ENCODE results near the gene XPC. TPM values are rescaled to one million over a fixed set of nuclear protein-coding genes. Genes with fewer than 3 reads are reported as not detected.

Gene XPC
- total RNA-seq, 2 donors from 2014 or later = 33.2 to 34.9 TPM

DNA sequence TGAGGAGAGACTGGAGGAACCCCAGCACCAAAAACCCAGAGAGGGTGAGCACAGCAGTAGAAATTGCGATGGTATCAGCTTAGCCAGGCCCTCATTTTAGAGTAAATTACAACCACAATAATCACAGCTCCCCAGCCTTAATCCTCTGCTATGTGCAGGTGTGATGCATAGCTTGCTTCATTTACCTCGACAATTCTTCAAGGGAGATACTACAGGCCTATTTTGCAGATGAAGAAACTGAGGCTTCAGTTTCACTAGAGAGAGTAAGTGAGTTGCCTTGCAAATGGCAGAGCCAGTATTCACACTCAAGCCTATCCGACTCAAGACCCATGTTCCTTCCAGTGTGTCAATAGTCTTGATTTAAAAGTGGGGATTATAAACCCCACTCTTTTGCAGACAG lies 33.6 kb upstream of the XPC start:
- DNase-seq = no peak
- ATAC-seq = no peak
- Histone ChIP-seq H3K9me3 (no peaks in the 10 kb centered on the region), H3K4me1 (no peaks in the 10 kb centered on the region), H3K4me3 (no peak overlapping the region), H3K27ac (no peak overlapping the region), H3K27me3 (no peaks in the 10 kb centered on the region), H3K36me3 (replicated peaks in 1 of 2; ENCODE audit: insufficient read depth in 1 of 2, low read depth in 2 of 2) (no peaks in the 10 kb centered on the region)
- intact Hi-C loops (cut with DNase I) = no loop called here
- TF ChIP-seq POLR2A (IDR thresholded peaks at IDR 0.05) = no peak
- TF ChIP-seq, protein P1, sequence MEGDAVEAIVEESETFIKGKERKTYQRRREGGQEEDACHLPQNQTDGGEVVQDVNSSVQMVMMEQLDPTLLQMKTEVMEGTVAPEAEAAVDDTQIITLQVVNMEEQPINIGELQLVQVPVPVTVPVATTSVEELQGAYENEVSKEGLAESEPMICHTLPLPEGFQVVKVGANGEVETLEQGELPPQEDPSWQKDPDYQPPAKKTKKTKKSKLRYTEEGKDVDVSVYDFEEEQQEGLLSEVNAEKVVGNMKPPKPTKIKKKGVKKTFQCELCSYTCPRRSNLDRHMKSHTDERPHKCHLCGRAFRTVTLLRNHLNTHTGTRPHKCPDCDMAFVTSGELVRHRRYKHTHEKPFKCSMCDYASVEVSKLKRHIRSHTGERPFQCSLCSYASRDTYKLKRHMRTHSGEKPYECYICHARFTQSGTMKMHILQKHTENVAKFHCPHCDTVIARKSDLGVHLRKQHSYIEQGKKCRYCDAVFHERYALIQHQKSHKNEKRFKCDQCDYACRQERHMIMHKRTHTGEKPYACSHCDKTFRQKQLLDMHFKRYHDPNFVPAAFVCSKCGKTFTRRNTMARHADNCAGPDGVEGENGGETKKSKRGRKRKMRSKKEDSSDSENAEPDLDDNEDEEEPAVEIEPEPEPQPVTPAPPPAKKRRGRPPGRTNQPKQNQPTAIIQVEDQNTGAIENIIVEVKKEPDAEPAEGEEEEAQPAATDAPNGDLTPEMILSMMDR (IDR thresholded peaks at IDR 0.05) = no peak
- WGBS, 2 donors = 79 to 83% methylated on average over 3 of the region's 3 CpGs

DNA sequence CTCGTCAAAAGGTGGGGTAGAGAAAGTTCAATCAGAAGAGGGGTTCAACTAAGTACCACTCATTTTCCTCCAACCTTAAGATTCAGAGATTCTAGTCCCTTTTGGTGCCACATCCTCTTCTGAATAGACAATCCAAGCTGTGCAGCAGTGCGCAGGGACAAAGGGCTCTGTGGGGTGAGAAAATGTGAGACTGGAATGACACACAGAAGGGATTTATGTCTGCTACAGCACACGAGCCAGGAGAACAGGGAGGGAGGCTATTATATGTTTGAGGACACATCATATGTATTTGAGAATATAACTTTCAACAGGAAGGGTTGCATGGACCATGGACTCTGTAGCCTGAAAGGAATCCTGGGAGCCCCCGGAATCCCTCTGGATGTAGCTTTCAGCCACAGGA lies 33.2 kb upstream of the XPC start:
- H3K36me3 ChIP-seq (replicated peaks in 1 of 2; ENCODE audit: insufficient read depth in 1 of 2, low read depth in 2 of 2) = no peaks in the 10 kb centered on the region

DNA sequence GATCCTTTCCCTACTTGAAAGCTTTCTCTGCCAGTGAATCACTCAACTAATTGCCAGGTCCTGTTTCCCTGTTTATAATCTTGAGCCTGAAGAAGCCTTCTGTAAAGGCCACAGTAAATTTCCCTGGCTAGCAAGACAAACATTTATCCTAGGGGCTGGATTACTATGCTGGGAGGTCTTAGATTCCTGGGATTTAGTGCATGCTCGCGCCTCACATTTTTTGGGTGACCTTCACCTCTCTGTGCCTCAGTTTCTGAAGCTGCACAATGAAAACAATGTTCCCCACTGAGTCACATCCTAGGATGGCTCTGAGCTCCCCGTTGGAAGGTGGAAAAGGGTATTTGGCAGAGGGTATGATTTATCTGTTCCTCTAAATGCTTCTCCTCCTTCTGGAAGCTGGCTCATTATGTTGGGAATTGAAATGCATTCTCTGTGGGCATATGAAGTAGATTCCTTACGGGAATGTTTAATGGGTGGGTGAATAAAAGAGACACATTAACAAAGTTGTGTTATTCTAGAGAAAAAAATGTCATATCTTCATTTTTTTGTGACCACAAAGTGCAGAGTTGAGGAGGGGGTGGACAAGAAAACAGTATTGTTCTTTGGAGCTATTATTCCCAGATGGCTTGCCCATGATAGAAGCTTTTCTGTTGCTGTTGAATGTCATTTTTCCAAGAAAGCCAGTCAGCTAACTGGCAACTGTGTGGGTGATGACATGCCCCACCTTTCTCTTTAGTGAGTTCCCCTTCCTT lies 32.6 kb upstream of the XPC start:
- Histone ChIP-seq H3K27me3 (no peaks in the 10 kb centered on the region), H3K9me3 (no peaks in the 10 kb centered on the region), H3K4me3 (no peak overlapping the region), H3K27ac (no peak overlapping the region), H3K4me1 (no peaks in the 10 kb centered on the region), H3K36me3 (replicated peaks in 1 of 2; ENCODE audit: insufficient read depth in 1 of 2, low read depth in 2 of 2) (no peaks in the 10 kb centered on the region)
- ATAC-seq (no peak), DNase-seq (no peak)
- 53 to 64% methylated on average over 4 of the region's 4 CpGs for WGBS, 2 donors
- no peak for TF ChIP-seq POLR2A (IDR thresholded peaks at IDR 0.05)
- TF ChIP-seq, protein P1 (IDR thresholded peaks at IDR 0.05) = no peak
- intact Hi-C loops (cut with DNase I) = no loop called here

More for the DNA sequence above, 33.2 kb upstream of the XPC start:
- ATAC-seq = no peak
- intact Hi-C loops (cut with DNase I) = no loop called here
- WGBS, 2 donors = 54 to 57% methylated on average over 4 of the region's 4 CpGs
- Histone ChIP-seq H3K27ac (no peak overlapping the region), H3K9me3 (no peaks in the 10 kb centered on the region), H3K4me1 (no peaks in the 10 kb centered on the region), H3K4me3 (no peak overlapping the region), H3K27me3 (no peaks in the 10 kb centered on the region)
- no peak for DNase-seq
- no peak for TF ChIP-seq POLR2A (IDR thresholded peaks at IDR 0.05)
- TF ChIP-seq, protein P1 (IDR thresholded peaks at IDR 0.05) = no peak

DNA sequence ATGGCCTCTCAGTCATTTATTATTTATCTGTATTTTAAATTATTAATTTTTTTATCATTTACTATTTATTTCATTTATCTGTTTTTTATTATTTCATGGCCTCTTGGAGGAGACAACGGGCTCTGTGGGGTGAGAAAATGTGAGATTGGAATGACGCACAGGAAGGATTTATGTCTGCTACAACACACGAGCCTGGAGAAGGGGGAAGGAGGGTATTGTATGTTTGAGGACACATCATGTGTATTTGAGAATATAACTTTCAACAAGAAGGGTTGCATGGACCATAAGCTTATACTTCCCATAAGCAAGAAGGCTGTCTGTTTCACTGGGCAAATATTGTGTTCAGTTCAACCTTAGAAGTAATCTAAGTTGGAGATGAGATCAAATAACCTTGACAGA lies 31.9 kb upstream of the XPC start:
- Histone ChIP-seq H3K9me3 (no peaks in the 10 kb centered on the region), H3K36me3 (replicated peaks in 1 of 2; ENCODE audit: insufficient read depth in 1 of 2, low read depth in 2 of 2) (no peaks in the 10 kb centered on the region), H3K27ac (no peak overlapping the region), H3K27me3 (no peaks in the 10 kb centered on the region), H3K4me1 (no peaks in the 10 kb centered on the region), H3K4me3 (no peak overlapping the region)
- DNase-seq (no peak), ATAC-seq (no peak)
- intact Hi-C loops (cut with DNase I) = no loop called here
- no peak for TF ChIP-seq POLR2A (IDR thresholded peaks at IDR 0.05)
- TF ChIP-seq, protein P1 (IDR thresholded peaks at IDR 0.05) = no peak
- WGBS, 2 donors = 58 to 74% methylated on average over 3 of the region's 3 CpGs
